GM19043 (cell line): Measurements from ENCODE around the gene TNKS2.
A peak's percentile ranks its signal among the peaks of the same experiment; 100 is the strongest.
"Not testable (repeated sequence)": the region's sequence is repeated elsewhere in the genome, so short reads cannot be mapped to it uniquely, and the experiment has no call there.

ENCODE experiments used
- ATAC-seq: cut with Tn5 transposase; IDR thresholded peaks from one replicate; pipeline ENCODE4 v1.9.1; 2021; ENCODE audit warnings: low read depth; ENCODE audit not compliant: unreplicated experiment

The TNKS2 gene

GRCh38 chr10:91788527-91788926 lies 9.7 kb upstream of the TNKS2 start:
- no peak for ATAC-seq

GRCh38 chr10:91796331-91797047 lies 1.7 kb upstream of the TNKS2 start:
- ATAC-seq, result peak; percentile 30

- ATAC-seq, result no peak
Observed at GRCh38 chr10:91797048-91797690, 1.1 kb upstream of the TNKS2 start.

GRCh38 chr10:91798649-91799611 lies 704 bp downstream of the TNKS2 start:
- peak; percentile 31 for ATAC-seq

- ATAC-seq, result no peak
Observed at GRCh38 chr10:91799612-91799975, 1.4 kb downstream of the TNKS2 start.

GRCh38 chr10:91800182-91800581 lies 2.0 kb downstream of the TNKS2 start:
- no peak for ATAC-seq

- no peak for ATAC-seq
Observed at GRCh38 chr10:91800756-91801155, 2.5 kb downstream of the TNKS2 start.

GRCh38 chr10:91803386-91804125 lies 5.3 kb downstream of the TNKS2 start:
- ATAC-seq, result no peak

- no peak for ATAC-seq
Observed at GRCh38 chr10:91804126-91804510, 5.9 kb downstream of the TNKS2 start.

- ATAC-seq, result no peak
Observed at GRCh38 chr10:91805110-91805838, 7.0 kb downstream of the TNKS2 start.

GRCh38 chr10:91807264-91807663 lies 9.0 kb downstream of the TNKS2 start:
- ATAC-seq, result not testable (repeated sequence)

GRCh38 chr10:91813251-91813650 lies 15.0 kb downstream of the TNKS2 start:
- no peak for ATAC-seq

GRCh38 chr10:91816981-91817380 lies 18.8 kb downstream of the TNKS2 start:
- ATAC-seq, result no peak

GRCh38 chr10:91820144-91820543 lies 21.9 kb downstream of the TNKS2 start:
- no peak for ATAC-seq

- ATAC-seq, result no peak
Observed at GRCh38 chr10:91824076-91824475, 25.9 kb downstream of the TNKS2 start.

GRCh38 chr10:91829268-91829667 lies 31.0 kb downstream of the TNKS2 start:
- ATAC-seq, result no peak

- no peak for ATAC-seq
Observed at GRCh38 chr10:91838199-91838598, 40.0 kb downstream of the TNKS2 start.

- ATAC-seq, result no peak
Observed at GRCh38 chr10:91843083-91843482, 44.9 kb downstream of the TNKS2 start.

GRCh38 chr10:91856637-91857036 lies 58.4 kb downstream of the TNKS2 start:
- no peak for ATAC-seq

GRCh38 chr10:91860885-91861284 lies 62.7 kb downstream of the TNKS2 start:
- no peak for ATAC-seq
